ENCODE results near the gene PLPPR1. TPM values are rescaled to one million over a fixed set of nuclear protein-coding genes. Genes with fewer than 3 reads are reported as not detected.

PLPPR1 gene
- total RNA-seq, 4 donors from 2014 or later: 0.41 TPM; not detected in 3

DNA sequence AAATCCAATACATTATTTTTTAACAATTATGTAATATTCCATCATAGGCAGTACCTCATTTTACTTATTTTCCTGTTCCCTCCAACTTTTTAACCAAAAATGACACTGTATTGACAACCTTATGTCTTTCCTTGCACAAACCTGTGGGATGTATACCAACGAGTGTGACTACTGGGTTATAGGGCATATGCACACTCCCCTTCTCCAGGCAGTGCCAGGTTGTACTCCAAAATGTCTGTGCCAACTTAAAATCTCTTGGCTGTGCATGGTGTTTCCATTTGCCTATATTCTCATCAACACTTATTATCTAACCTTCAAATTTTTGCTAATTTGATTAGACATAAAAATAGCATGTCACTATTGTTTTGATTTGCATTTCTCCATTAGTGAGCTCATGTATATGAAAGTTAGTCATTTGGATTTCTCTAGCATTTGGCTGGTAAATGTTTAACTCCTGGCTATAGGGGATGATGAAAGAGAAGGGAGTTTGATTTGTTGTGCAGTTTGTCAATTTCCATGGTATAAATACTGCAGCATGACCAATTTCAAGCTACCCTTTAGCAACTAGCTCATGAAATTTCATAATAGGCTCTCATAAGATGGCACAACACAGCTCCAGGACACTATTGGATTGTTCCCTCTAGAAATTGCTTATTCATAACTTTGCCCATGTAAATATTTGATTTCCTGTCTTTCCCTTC, 226.4 kb downstream of the PLPPR1 start:
- TF ChIP-seq POLR2A (IDR thresholded peaks at IDR 0.05) (no peak), CTCF (IDR thresholded peaks at IDR 0.05) (no peak)

GRCh38 chr9:101264727-101265126, 236.2 kb downstream of the PLPPR1 start:
- Histone ChIP-seq H3K4me3 (no peak overlapping the region), H3K27ac (no peak overlapping the region), H3K36me3 (no peaks in the 10 kb centered on the region), H3K27me3 (no peaks in the 10 kb centered on the region), H3K4me1 (no peaks in the 10 kb centered on the region), H3K9me3 (no peaks in the 10 kb centered on the region)
- DNase-seq: no peak
- intact Hi-C loops (cut with DNase I; ENCODE audit: low total_unique reads): no loop called here
- no peak for TF ChIP-seq POLR2A (IDR thresholded peaks at IDR 0.05)
- no peak for TF ChIP-seq CTCF (IDR thresholded peaks at IDR 0.05)

More for the DNA sequence above, 226.4 kb downstream of the PLPPR1 start:
- Histone ChIP-seq H3K27ac (no peak overlapping the region), H3K4me1 (no peaks in the 10 kb centered on the region), H3K36me3 (no peaks in the 10 kb centered on the region), H3K4me3 (no peak overlapping the region), H3K9me3 (no peaks in the 10 kb centered on the region), H3K27me3 (no peaks in the 10 kb centered on the region)
- intact Hi-C loops (cut with DNase I; ENCODE audit: low total_unique reads): no loop called here
- no peak for DNase-seq

- Histone ChIP-seq H3K36me3 (no peaks in the 10 kb centered on the region), H3K27ac (no peak overlapping the region), H3K27me3 (no peaks in the 10 kb centered on the region), H3K4me3 (no peak overlapping the region), H3K9me3 (no peaks in the 10 kb centered on the region), H3K4me1 (no peaks in the 10 kb centered on the region)
- no peak for DNase-seq
- intact Hi-C loops (cut with DNase I; ENCODE audit: low total_unique reads): no loop called here
- TF ChIP-seq POLR2A (IDR thresholded peaks at IDR 0.05) (no peak), CTCF (IDR thresholded peaks at IDR 0.05) (no peak)
Measured at GRCh38 chr9:101265261-101265660, 236.7 kb downstream of the PLPPR1 start.

DNA sequence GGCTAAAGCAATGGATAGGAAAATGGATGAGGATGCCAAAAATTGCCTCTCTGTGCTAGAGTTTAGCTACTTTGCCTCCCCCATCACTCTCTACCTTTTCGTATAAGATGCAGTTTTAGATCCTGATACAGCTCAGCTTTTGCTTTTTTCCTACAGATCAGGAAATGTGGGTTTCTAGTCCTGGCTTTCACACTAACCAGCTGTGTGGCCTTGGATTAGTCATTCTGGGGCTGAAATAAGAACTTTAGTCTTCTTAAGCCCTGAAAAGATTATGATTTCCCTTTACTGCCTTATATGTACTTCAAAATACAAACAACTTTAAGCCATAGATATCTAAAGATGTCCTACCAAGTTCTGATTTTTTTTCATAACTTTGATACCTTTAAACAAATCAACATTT, 239.9 kb downstream of the PLPPR1 start:
- no peak overlapping the region for H3K27ac ChIP-seq
- intact Hi-C loops (cut with DNase I; ENCODE audit: low total_unique reads): no loop called here
- no peak for TF ChIP-seq CTCF (IDR thresholded peaks at IDR 0.05)

GRCh38 chr9:101269591-101270283, 241.2 kb downstream of the PLPPR1 start:
- H3K36me3 ChIP-seq: no peaks in the 10 kb centered on the region
- no peaks in the 10 kb centered on the region for H3K9me3 ChIP-seq
- no peaks in the 10 kb centered on the region for H3K27me3 ChIP-seq
- intact Hi-C loops (cut with DNase I; ENCODE audit: low total_unique reads): no loop called here
- no peaks in the 10 kb centered on the region for H3K4me1 ChIP-seq
- no peak for DNase-seq
- H3K4me3 ChIP-seq: no peak overlapping the region
- no peak overlapping the region for H3K27ac ChIP-seq
- TF ChIP-seq POLR2A (IDR thresholded peaks at IDR 0.05) (no peak), CTCF (IDR thresholded peaks at IDR 0.05) (no peak)

More for the DNA sequence above, 239.9 kb downstream of the PLPPR1 start:
- H3K9me3 ChIP-seq: no peaks in the 10 kb centered on the region
- no peaks in the 10 kb centered on the region for H3K27me3 ChIP-seq
- no peak for DNase-seq
- H3K36me3 ChIP-seq: no peaks in the 10 kb centered on the region
- no peak overlapping the region for H3K4me3 ChIP-seq
- H3K4me1 ChIP-seq: no peaks in the 10 kb centered on the region
